Neuronal stem cell (in vitro differentiated cells): ENCODE measurements around the gene NKAPD1.
"Not testable (repeated sequence)": the region's sequence is repeated elsewhere in the genome, so short reads cannot be mapped to it uniquely, and the experiment has no call there.

Experiments
- DNase-seq: peaks from one replicate; pipeline ENCODE4 v3.0.0-alpha.2; 2013; ENCODE audit warnings: low spot score
- H2AFZ ChIP-seq: one replicate; pipeline ENCODE4 v1.6.1; 2013; ENCODE audit warnings: mild to moderate bottlenecking, low read length, inconsistent platforms
- H2AK5ac ChIP-seq: 2 replicates; pipeline ENCODE4 v1.6.1; 2013; ENCODE audit warnings: low read depth, mild to moderate bottlenecking, inconsistent platforms, low read length, moderate library complexity, mixed read lengths
- H2BK120ac ChIP-seq: 2 replicates; pipeline ENCODE4 v1.6.1; 2013; ENCODE audit warnings: low read depth, mild to moderate bottlenecking, inconsistent platforms, low read length, moderate library complexity, mixed read lengths
- H2BK12ac ChIP-seq: one replicate; pipeline ENCODE4 v1.6.1; 2013; ENCODE audit warnings: low read length, inconsistent platforms
- H2BK15ac ChIP-seq: 2 replicates; pipeline ENCODE4 v1.6.1; 2013; ENCODE audit warnings: mild to moderate bottlenecking, low read length, inconsistent platforms, mixed read lengths
- H2BK5ac ChIP-seq: one replicate; pipeline ENCODE4 v1.6.1; 2013; ENCODE audit warnings: inconsistent platforms, mild to moderate bottlenecking, low read length, moderate library complexity
- H3K14ac ChIP-seq: one replicate; pipeline ENCODE4 v1.6.1; 2013; ENCODE audit warnings: low read length, inconsistent platforms
- H3K18ac ChIP-seq: 2 replicates; pipeline ENCODE4 v1.6.1; 2013; ENCODE audit warnings: low read length, inconsistent platforms
- H3K23ac ChIP-seq: 2 replicates; pipeline ENCODE4 v1.6.1; 2013; ENCODE audit warnings: low read depth, mild to moderate bottlenecking, mixed read lengths, low read length, inconsistent platforms; ENCODE audit not compliant: poor library complexity
- H3K27ac ChIP-seq: replicated peaks from 3 replicates; pipeline ENCODE4 v1.5.1; 2013; ENCODE audit warnings: low read length, inconsistent platforms
- H3K27me3 ChIP-seq, 3 experiments: 2 replicates each; pipeline ENCODE4 v1.6.1; 2013; ENCODE audit warnings: low read length in 3 of 3, mild to moderate bottlenecking in 2 of 3, inconsistent platforms in 1 of 3, low read depth in 1 of 3, mixed read lengths in 1 of 3, moderate library complexity in 1 of 3; ENCODE audit not compliant: control insufficient read depth in 3 of 3, insufficient read depth in 3 of 3
- H3K36me3 ChIP-seq, 2 donors: replicated peaks in 1 of 2; 2 replicates each; pipeline ENCODE4 v1.6.1; 2013; ENCODE audit warnings: low read length in 2 of 2; ENCODE audit not compliant: control insufficient read depth in 2 of 2, insufficient read depth in 2 of 2
- H3K4ac ChIP-seq: 2 replicates; pipeline ENCODE4 v1.6.1; 2013; ENCODE audit warnings: inconsistent platforms, mild to moderate bottlenecking, low read length, moderate library complexity
- H3K4me1 ChIP-seq, 2 donors: 1 replicate in 1 of 2; 2 replicates in 1 of 2; pipeline ENCODE4 v1.6.1; 2013; ENCODE audit warnings: low read length in 2 of 2, low read depth in 1 of 2; ENCODE audit not compliant: control insufficient read depth in 2 of 2, insufficient read depth in 1 of 2
- H3K4me2 ChIP-seq: one replicate; pipeline ENCODE4 v1.6.1; 2013; ENCODE audit warnings: mild to moderate bottlenecking, low read length, inconsistent platforms; ENCODE audit not compliant: insufficient read depth, poor library complexity, severe bottlenecking
- H3K4me3 ChIP-seq, 2 donors: 2 replicates each; pipeline ENCODE4 v1.5.1; 2013; ENCODE audit warnings: low read length in 2 of 2, mild to moderate bottlenecking in 2 of 2, inconsistent platforms in 1 of 2, moderate library complexity in 1 of 2
- H3K79me1 ChIP-seq: one replicate; pipeline ENCODE4 v1.6.1; 2013; ENCODE audit warnings: low read depth, mild to moderate bottlenecking, inconsistent platforms, low read length, moderate library complexity
- H3K9ac ChIP-seq: one replicate; pipeline ENCODE4 v1.6.1; 2013; ENCODE audit warnings: mild to moderate bottlenecking, low read depth, low read length, inconsistent platforms; ENCODE audit not compliant: poor library complexity
- H3K9me3 ChIP-seq, 2 donors: replicated peaks in 1 of 2; 2 replicates each; pipeline versions ENCODE3 to v1.6.1; 2013; ENCODE audit warnings: low read length in 2 of 2, mild to moderate bottlenecking in 2 of 2, inconsistent platforms in 1 of 2, low read depth in 1 of 2, mixed read lengths in 1 of 2, moderate library complexity in 1 of 2; ENCODE audit not compliant: control insufficient read depth in 2 of 2, insufficient read depth in 1 of 2
- H4K8ac ChIP-seq: one replicate; pipeline ENCODE4 v1.6.1; 2013; ENCODE audit warnings: low read depth, mild to moderate bottlenecking, inconsistent platforms, low read length, moderate library complexity
- H4K91ac ChIP-seq: one replicate; pipeline ENCODE4 v1.6.1; 2013; ENCODE audit warnings: low read length, low read depth, mild to moderate bottlenecking, inconsistent platforms; ENCODE audit not compliant: poor library complexity
- WGBS, 2 donors: extraction: QIAGEN DNeasy Blood & Tissue Kit; methylation state at CpG; one replicate each; pipeline ENCODE4 v1.1.7; 2013; ENCODE audit warnings: missing lambda C conversion rate in 2 of 2, mixed read lengths in 1 of 2; ENCODE audit not compliant: insufficient read length in 2 of 2, insufficient replicate concordance in 1 of 2; ENCODE audit errors: extremely low coverage in 2 of 2; 5-methylcytosine and 5-hydroxymethylcytosine counted together

NKAPD1 gene

GRCh38 chr11:112026784-112027410, 47.2 kb upstream of the NKAPD1 start:
- H3K4me3 ChIP-seq, H2BK5ac ChIP-seq: not testable (repeated sequence)
- WGBS, 2 donors: no CpG with 5 or more reads among the region's 49 CpGs

GRCh38 chr11:112029460-112029859, 44.6 kb upstream of the NKAPD1 start:
- H3K9me3 ChIP-seq: no peaks in the 10 kb centered on the region
- H2BK120ac ChIP-seq: no peak overlapping the region
- H4K8ac ChIP-seq: no peak overlapping the region
- H3K27ac ChIP-seq: no peak overlapping the region
- no peak overlapping the region for H3K4me3 ChIP-seq
- H3K79me1 ChIP-seq: peaks cover 5% of the 10 kb centered on the region
- no peak overlapping the region for H3K9ac ChIP-seq
- H4K91ac ChIP-seq: no peak overlapping the region
- peaks cover 0 to 3% of the 10 kb centered on the region in 2 donors for H3K4me1 ChIP-seq
- no peak overlapping the region for H3K4me2 ChIP-seq
- no peak overlapping the region for H3K14ac ChIP-seq
- no peak overlapping the region for H3K23ac ChIP-seq
- H2BK15ac ChIP-seq: no peak overlapping the region
- no CpG with 5 or more reads among the region's 2 CpGs for WGBS, 2 donors
- no peak overlapping the region for H2AK5ac ChIP-seq
- DNase-seq: no peak
- no peaks in the 10 kb centered on the region for H3K27me3 ChIP-seq
- no peak overlapping the region for H3K18ac ChIP-seq
- H3K4ac ChIP-seq: no peak overlapping the region
- H3K36me3 ChIP-seq: peaks cover 24 to 66% of the 10 kb centered on the region in 2 donors
- H2AFZ ChIP-seq: no peak overlapping the region
- H2BK5ac ChIP-seq: no peak overlapping the region
- H2BK12ac ChIP-seq: no peak overlapping the region

More at GRCh38 chr11:112026784-112027410, 47.2 kb upstream of the NKAPD1 start:
- H3K36me3 ChIP-seq: peaks cover 17 to 57% of the 10 kb centered on the region in 2 donors
- H3K4me1 ChIP-seq, H4K8ac ChIP-seq, H2AK5ac ChIP-seq, H3K18ac ChIP-seq, H3K27me3 ChIP-seq, DNase-seq, H3K9me3 ChIP-seq, H3K23ac ChIP-seq, H3K27ac ChIP-seq, H2AFZ ChIP-seq, H2BK12ac ChIP-seq, H3K9ac ChIP-seq, H3K14ac ChIP-seq, H2BK120ac ChIP-seq, H3K79me1 ChIP-seq, H3K4me2 ChIP-seq, H3K4ac ChIP-seq, H2BK15ac ChIP-seq, H4K91ac ChIP-seq: not testable (repeated sequence)

GRCh38 chr11:112033902-112034301, 40.2 kb upstream of the NKAPD1 start:
- H3K14ac ChIP-seq: no peak overlapping the region
- H3K36me3 ChIP-seq: peaks cover 30 to 86% of the 10 kb centered on the region in 2 donors
- no peak overlapping the region for H2AFZ ChIP-seq
- no peak overlapping the region for H3K18ac ChIP-seq
- H2BK120ac ChIP-seq: no peak overlapping the region
- no peak overlapping the region for H3K4me2 ChIP-seq
- WGBS, 2 donors: no CpG with 5 or more reads among the region's 3 CpGs
- DNase-seq: no peak
- no peak overlapping the region for H3K4me3 ChIP-seq
- peaks cover 1% of the 10 kb centered on the region for H3K79me1 ChIP-seq
- no peaks in the 10 kb centered on the region for H3K9me3 ChIP-seq
- no peak overlapping the region for H2BK15ac ChIP-seq
- no peak overlapping the region for H2BK12ac ChIP-seq
- H3K4ac ChIP-seq: no peak overlapping the region
- H3K27me3 ChIP-seq: no peaks in the 10 kb centered on the region
- H3K4me1 ChIP-seq: no peaks in the 10 kb centered on the region
- H3K23ac ChIP-seq: no peak overlapping the region
- no peak overlapping the region for H4K8ac ChIP-seq
- H2BK5ac ChIP-seq: no peak overlapping the region
- no peak overlapping the region for H3K27ac ChIP-seq
- no peak overlapping the region for H2AK5ac ChIP-seq
- H3K9ac ChIP-seq: no peak overlapping the region
- no peak overlapping the region for H4K91ac ChIP-seq

GRCh38 chr11:112037527-112037926, 36.6 kb upstream of the NKAPD1 start:
- Histone ChIP-seq H4K91ac (no peak overlapping the region), H3K4me1 (no peaks in the 10 kb centered on the region), H2BK15ac (no peak overlapping the region), H3K4me2 (no peak overlapping the region), H2BK120ac (no peak overlapping the region), H3K23ac (no peak overlapping the region), H3K27ac (no peak overlapping the region), H3K14ac (no peak overlapping the region), H2BK12ac (no peak overlapping the region), H4K8ac (no peak overlapping the region), H2BK5ac (no peak overlapping the region), H3K9me3 (no peaks in the 10 kb centered on the region), H3K4me3 (no peak overlapping the region), H3K36me3 (peaks cover 24 to 85% of the 10 kb centered on the region in 2 donors), H2AK5ac (no peak overlapping the region), H3K4ac (no peak overlapping the region), H3K9ac (no peak overlapping the region), H2AFZ (no peak overlapping the region), H3K18ac (no peak overlapping the region), H3K79me1 (no peaks in the 10 kb centered on the region), H3K27me3 (no peaks in the 10 kb centered on the region)
- DNase-seq: no peak
